H9 (cell line): Measurements from ENCODE around the gene STH. TPM values are rescaled to one million over a fixed set of nuclear protein-coding genes. Genes with fewer than 3 reads are reported as not detected.

ENCODE experiments used
- DNase-seq: peaks from one replicate; pipeline ENCODE4 v3.0.0-alpha.2; 2017
- H2AFZ ChIP-seq: one replicate; pipeline ENCODE4 v1.6.1; 2013; ENCODE audit warnings: mild to moderate bottlenecking, low read length, control low read depth, moderate library complexity
- H2AK5ac ChIP-seq: 2 replicates; pipeline ENCODE4 v1.6.1; 2013; ENCODE audit warnings: low read length, control low read depth, mixed read lengths; ENCODE audit not compliant: insufficient read length
- H2BK120ac ChIP-seq: one replicate; pipeline ENCODE4 v1.6.1; 2013; ENCODE audit warnings: low read depth, mild to moderate bottlenecking, low read length, control low read depth, inconsistent platforms; ENCODE audit not compliant: poor library complexity, severe bottlenecking
- H2BK12ac ChIP-seq: 2 replicates; pipeline ENCODE4 v1.6.1; 2013; ENCODE audit warnings: low read length, control low read depth, mixed read lengths, low read depth; ENCODE audit not compliant: insufficient read length
- H2BK15ac ChIP-seq: 2 replicates; pipeline ENCODE4 v1.6.1; 2013; ENCODE audit warnings: low read depth, low read length, control low read depth
- H2BK20ac ChIP-seq: one replicate; pipeline ENCODE4 v1.6.1; 2013; ENCODE audit warnings: low read depth, mild to moderate bottlenecking, low read length, control low read depth, inconsistent platforms; ENCODE audit not compliant: poor library complexity, severe bottlenecking
- H2BK5ac ChIP-seq: 2 replicates; pipeline ENCODE4 v1.6.1; 2013; ENCODE audit warnings: low read length, control low read depth, mixed read lengths; ENCODE audit not compliant: insufficient read length
- H3K14ac ChIP-seq: 2 replicates; pipeline ENCODE4 v1.6.1; 2013; ENCODE audit warnings: low read length, control low read depth; ENCODE audit not compliant: insufficient read depth
- H3K18ac ChIP-seq: 2 replicates; pipeline ENCODE4 v1.6.1; 2013; ENCODE audit warnings: low read depth, mild to moderate bottlenecking, mixed read lengths, low read length, control low read depth; ENCODE audit not compliant: insufficient read length
- H3K23ac ChIP-seq: 2 replicates; pipeline ENCODE4 v1.6.1; 2013; ENCODE audit warnings: low read length, control low read depth, mixed read lengths, low read depth; ENCODE audit not compliant: insufficient read length
- H3K23me2 ChIP-seq: 2 replicates; pipeline ENCODE4 v1.6.1; 2013; ENCODE audit warnings: low read depth, mild to moderate bottlenecking, mixed read lengths, low read length, control low read depth; ENCODE audit not compliant: insufficient read length, poor library complexity, severe bottlenecking
- H3K27ac ChIP-seq: 2 replicates; pipeline ENCODE4 v1.5.1; 2013; ENCODE audit warnings: low read length, control low read depth, mixed read lengths, low read depth; ENCODE audit not compliant: insufficient read length
- H3K27me3 ChIP-seq: 2 replicates; pipeline ENCODE4 v1.6.1; 2013; ENCODE audit warnings: low read length, control low read depth, inconsistent platforms; ENCODE audit not compliant: insufficient read depth
- H3K4ac ChIP-seq: 2 replicates; pipeline ENCODE4 v1.6.1; 2013; ENCODE audit warnings: low read depth, mild to moderate bottlenecking, control low read depth, inconsistent platforms, low read length, moderate library complexity
- H3K4me1 ChIP-seq: 2 replicates; pipeline ENCODE4 v1.6.1; 2013; ENCODE audit warnings: low read length, control low read depth, inconsistent platforms; ENCODE audit not compliant: insufficient read depth
- H3K4me2 ChIP-seq: 2 replicates; pipeline ENCODE4 v1.6.1; 2013; ENCODE audit warnings: low read length, control low read depth, mixed read lengths; ENCODE audit not compliant: insufficient read length, insufficient read depth
- H3K56ac ChIP-seq: 2 replicates; pipeline ENCODE4 v1.6.1; 2013; ENCODE audit warnings: low read depth, mild to moderate bottlenecking, mixed read lengths, low read length, control low read depth; ENCODE audit not compliant: insufficient read length
- H3K79me1 ChIP-seq: 2 replicates; pipeline ENCODE4 v1.6.1; 2013; ENCODE audit warnings: low read depth, mild to moderate bottlenecking, moderate library complexity, low read length, control low read depth, inconsistent platforms; ENCODE audit not compliant: insufficient read depth, poor library complexity, severe bottlenecking
- H3K79me2 ChIP-seq: 2 replicates; pipeline ENCODE4 v1.6.1; 2013; ENCODE audit warnings: low read length, control low read depth, inconsistent platforms; ENCODE audit not compliant: insufficient read depth
- H3K9ac ChIP-seq: 2 replicates; pipeline ENCODE4 v1.6.1; 2013; ENCODE audit warnings: low read length, control low read depth, mixed read lengths; ENCODE audit not compliant: insufficient read length; ENCODE audit errors: extremely low read depth
- H3K9me3 ChIP-seq: one replicate; pipeline ENCODE4 v1.6.1; 2013; ENCODE audit warnings: low read depth, low read length, inconsistent platforms; ENCODE audit not compliant: control insufficient read depth
- H3T11ph ChIP-seq: one replicate; pipeline ENCODE4 v1.6.1; 2013; ENCODE audit warnings: mild to moderate bottlenecking, low read length, control low read depth, inconsistent platforms
- H4K20me1 ChIP-seq: one replicate; pipeline ENCODE4 v1.6.1; 2013; ENCODE audit not compliant: control insufficient read depth, insufficient read length, insufficient read depth
- H4K5ac ChIP-seq: 2 replicates; pipeline ENCODE4 v1.6.1; 2013; ENCODE audit warnings: low read depth, mild to moderate bottlenecking, mixed read lengths, low read length, control low read depth; ENCODE audit not compliant: insufficient read length
- H4K8ac ChIP-seq: replicated peaks from 2 replicates; pipeline ENCODE4 v1.6.1; 2013; ENCODE audit warnings: low read length, control low read depth, mixed read lengths, low read depth; ENCODE audit not compliant: insufficient read length
- H4K91ac ChIP-seq: 2 replicates; pipeline ENCODE4 v1.6.1; 2013; ENCODE audit warnings: low read depth, mild to moderate bottlenecking, moderate library complexity, mixed read lengths, low read length, control low read depth; ENCODE audit not compliant: insufficient read length
- H3K27ac Mint-ChIP-seq, 3 experiments: 2 replicates in 2 of 3; 3 replicates in 1 of 3; pipeline ENCODE4 v1.8.0; 2020 to 2021; ENCODE audit warnings: mixed read lengths in 3 of 3, mild to moderate bottlenecking in 1 of 3, moderate library complexity in 1 of 3
- H3K27me3 Mint-ChIP-seq: 2 replicates; pipeline ENCODE4 v1.8.0; 2021; ENCODE audit warnings: low read depth, mild to moderate bottlenecking, moderate library complexity, mixed read lengths
- H3K36me3 Mint-ChIP-seq, 3 experiments: 2 replicates in 2 of 3; 3 replicates in 1 of 3; pipeline ENCODE4 v1.8.0; 2020 to 2021; ENCODE audit warnings: low read depth in 3 of 3, mixed read lengths in 3 of 3; ENCODE audit not compliant: insufficient read depth in 1 of 3
- H3K4me1 Mint-ChIP-seq, 2 experiments: 2 replicates each; pipeline ENCODE4 v1.8.0; 2020; ENCODE audit warnings: mixed read lengths in 2 of 2
- H3K4me3 Mint-ChIP-seq, 2 experiments: 2 replicates in 1 of 2; 3 replicates in 1 of 2; pipeline ENCODE4 v1.8.0; 2020 to 2021; ENCODE audit warnings: mild to moderate bottlenecking in 2 of 2, mixed read lengths in 2 of 2, moderate library complexity in 1 of 2
- H3K9me3 Mint-ChIP-seq, 2 experiments: 2 replicates in 1 of 2; 3 replicates in 1 of 2; pipeline ENCODE4 v1.8.0; 2020; ENCODE audit warnings: mild to moderate bottlenecking in 2 of 2, mixed read lengths in 2 of 2, moderate library complexity in 1 of 2
- WGBS: extraction: QIAGEN DNeasy Blood & Tissue Kit; methylation state at CpG from one replicate; pipeline ENCODE4 v1.1.7; 2013; ENCODE audit warnings: missing lambda C conversion rate, low lambda C conversion rate, mixed read lengths; ENCODE audit not compliant: insufficient read length; ENCODE audit errors: extremely low coverage; 5-methylcytosine and 5-hydroxymethylcytosine counted together
- total RNA-seq: library from RNA; stranded (reverse); gene quantifications from 2 replicates; pipeline ENCODE4 v1.2.1, GENCODE V29; 2021
- TF ChIP-seq, protein P1 (sequence below): fragments of 200-600 bp; sonication (generic); conservative IDR thresholded peaks from 3 replicates; pipeline ENCODE4 v1.8.0; 2021; ENCODE audit warnings: antibody characterized with exemption, mild to moderate bottlenecking

Gene STH
- total RNA-seq, 1 experiment from 2014 or later: not detected

GRCh38 chr17:46020023-46020761 lies 21.1 kb downstream of the STH start:
- no peaks in the 10 kb centered on the region for H3K23me2 ChIP-seq
- no peak overlapping the region for H3K4ac ChIP-seq
- peaks cover 2 to 6% of the 10 kb centered on the region in 2 experiments; a peak in 1 of 4 replicates for H3K4me1 Mint-ChIP-seq
- no peak overlapping the region for H3K4me2 ChIP-seq
- H2BK15ac ChIP-seq: no peak overlapping the region
- peaks cover 0 to 3% of the 10 kb centered on the region in 2 experiments; a peak in 1 of 5 replicates for H3K9me3 Mint-ChIP-seq
- no peak overlapping the region for H3K9ac ChIP-seq
- no peak overlapping the region for H3K56ac ChIP-seq
- no peaks in the 10 kb centered on the region for H3K79me1 ChIP-seq
- no peak overlapping the region for H2BK12ac ChIP-seq
- H3K14ac ChIP-seq: no peak overlapping the region
- H3K27me3 ChIP-seq: no peaks in the 10 kb centered on the region
- peaks cover 5 to 11% (median 11%) of the 10 kb centered on the region in 3 experiments; a peak in 6 of 7 replicates for H3K36me3 Mint-ChIP-seq
- H3K4me1 ChIP-seq: no peaks in the 10 kb centered on the region
- no peaks in the 10 kb centered on the region for H3K79me2 ChIP-seq
- no peak for DNase-seq
- no peaks in the 10 kb centered on the region for H3K9me3 ChIP-seq
- peak overlapping the region in 1 of 3 experiments; percentile 82; a peak in 3 of 7 replicates for H3K27ac Mint-ChIP-seq
- H3K27ac ChIP-seq: no peak overlapping the region
- no peak overlapping the region for H2AK5ac ChIP-seq
- H3K23ac ChIP-seq: no peak overlapping the region
- H4K5ac ChIP-seq: no peak overlapping the region
- WGBS: no CpG with 5 or more reads among the region's 14 CpGs
- no peak overlapping the region for H3T11ph ChIP-seq
- no peaks in the 10 kb centered on the region; the same call in 1 of the 2 replicates for H3K27me3 Mint-ChIP-seq
- H4K20me1 ChIP-seq: no peaks in the 10 kb centered on the region
- H3K18ac ChIP-seq: no peak overlapping the region
- no peak overlapping the region for H2BK120ac ChIP-seq
- no peak overlapping the region for H2BK20ac ChIP-seq
- no peak overlapping the region for H2AFZ ChIP-seq
- H4K8ac ChIP-seq: no peak overlapping the region
- no peak overlapping the region for H2BK5ac ChIP-seq
- H3K4me3 Mint-ChIP-seq: no peak overlapping the region
- H4K91ac ChIP-seq: no peak overlapping the region
- TF ChIP-seq, protein P1, sequence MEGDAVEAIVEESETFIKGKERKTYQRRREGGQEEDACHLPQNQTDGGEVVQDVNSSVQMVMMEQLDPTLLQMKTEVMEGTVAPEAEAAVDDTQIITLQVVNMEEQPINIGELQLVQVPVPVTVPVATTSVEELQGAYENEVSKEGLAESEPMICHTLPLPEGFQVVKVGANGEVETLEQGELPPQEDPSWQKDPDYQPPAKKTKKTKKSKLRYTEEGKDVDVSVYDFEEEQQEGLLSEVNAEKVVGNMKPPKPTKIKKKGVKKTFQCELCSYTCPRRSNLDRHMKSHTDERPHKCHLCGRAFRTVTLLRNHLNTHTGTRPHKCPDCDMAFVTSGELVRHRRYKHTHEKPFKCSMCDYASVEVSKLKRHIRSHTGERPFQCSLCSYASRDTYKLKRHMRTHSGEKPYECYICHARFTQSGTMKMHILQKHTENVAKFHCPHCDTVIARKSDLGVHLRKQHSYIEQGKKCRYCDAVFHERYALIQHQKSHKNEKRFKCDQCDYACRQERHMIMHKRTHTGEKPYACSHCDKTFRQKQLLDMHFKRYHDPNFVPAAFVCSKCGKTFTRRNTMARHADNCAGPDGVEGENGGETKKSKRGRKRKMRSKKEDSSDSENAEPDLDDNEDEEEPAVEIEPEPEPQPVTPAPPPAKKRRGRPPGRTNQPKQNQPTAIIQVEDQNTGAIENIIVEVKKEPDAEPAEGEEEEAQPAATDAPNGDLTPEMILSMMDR: no peak
